ENCODE data around the gene BMS1. TPM values are rescaled to one million over a fixed set of nuclear protein-coding genes. Genes with fewer than 3 reads are reported as not detected.
"Not testable (repeated sequence)": the region's sequence is repeated elsewhere in the genome, so short reads cannot be mapped to it uniquely, and the experiment has no call there.

BMS1 gene
- total RNA-seq, 1 donor from 2014 or later: 21.8 TPM

GRCh38 chr10:42850931-42851330 lies 68.3 kb downstream of the BMS1 start:
- Mint-ChIP-seq H3K9me3 (peaks cover 11% of the 10 kb centered on the region), H3K27me3 (ENCODE audit: low read depth) (peaks cover 29% of the 10 kb centered on the region), H3K4me3 (no peak overlapping the region), H3K4me1 (no peaks in the 10 kb centered on the region), H3K27ac (no peak overlapping the region), H3K36me3 (no peaks in the 10 kb centered on the region)
- no peak for DNase-seq (ENCODE audit: low spot score in 2 of 2, unreplicated experiment in 2 of 2)
- TF ChIP-seq, protein P1, sequence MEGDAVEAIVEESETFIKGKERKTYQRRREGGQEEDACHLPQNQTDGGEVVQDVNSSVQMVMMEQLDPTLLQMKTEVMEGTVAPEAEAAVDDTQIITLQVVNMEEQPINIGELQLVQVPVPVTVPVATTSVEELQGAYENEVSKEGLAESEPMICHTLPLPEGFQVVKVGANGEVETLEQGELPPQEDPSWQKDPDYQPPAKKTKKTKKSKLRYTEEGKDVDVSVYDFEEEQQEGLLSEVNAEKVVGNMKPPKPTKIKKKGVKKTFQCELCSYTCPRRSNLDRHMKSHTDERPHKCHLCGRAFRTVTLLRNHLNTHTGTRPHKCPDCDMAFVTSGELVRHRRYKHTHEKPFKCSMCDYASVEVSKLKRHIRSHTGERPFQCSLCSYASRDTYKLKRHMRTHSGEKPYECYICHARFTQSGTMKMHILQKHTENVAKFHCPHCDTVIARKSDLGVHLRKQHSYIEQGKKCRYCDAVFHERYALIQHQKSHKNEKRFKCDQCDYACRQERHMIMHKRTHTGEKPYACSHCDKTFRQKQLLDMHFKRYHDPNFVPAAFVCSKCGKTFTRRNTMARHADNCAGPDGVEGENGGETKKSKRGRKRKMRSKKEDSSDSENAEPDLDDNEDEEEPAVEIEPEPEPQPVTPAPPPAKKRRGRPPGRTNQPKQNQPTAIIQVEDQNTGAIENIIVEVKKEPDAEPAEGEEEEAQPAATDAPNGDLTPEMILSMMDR (IDR thresholded peaks at IDR 0.05; ENCODE audit: unreplicated experiment): no peak

DNA sequence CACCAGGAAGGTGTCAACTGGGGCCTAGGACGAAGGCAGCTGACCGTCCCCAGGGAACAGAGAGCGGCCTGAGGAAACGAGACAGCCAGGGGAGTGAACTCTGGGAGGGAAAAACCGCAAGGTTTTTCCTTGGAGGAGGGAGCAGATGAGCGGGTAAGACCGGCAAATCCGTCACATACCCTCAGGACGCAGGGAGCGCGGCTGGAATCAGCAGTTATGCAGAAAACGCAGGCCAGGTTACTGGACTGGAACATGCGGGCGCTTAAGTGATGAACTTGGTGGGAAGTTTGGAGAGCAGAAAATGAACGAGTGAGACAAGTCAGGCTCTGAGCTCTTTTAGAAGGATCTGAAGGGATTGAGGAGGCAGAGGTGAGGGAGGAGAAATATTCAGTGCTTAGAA lies 76.7 kb downstream of the BMS1 start:
- H3K9me3 Mint-ChIP-seq: no peaks in the 10 kb centered on the region
- DNase-seq (ENCODE audit: low spot score in 2 of 2, unreplicated experiment in 2 of 2): no peak
- H3K36me3 Mint-ChIP-seq: no peaks in the 10 kb centered on the region
- H3K4me3 Mint-ChIP-seq: no peak overlapping the region
- H3K27me3 Mint-ChIP-seq (ENCODE audit: low read depth): peaks cover 76% of the 10 kb centered on the region
- no peak overlapping the region for H3K27ac Mint-ChIP-seq
- TF ChIP-seq, protein P1 (IDR thresholded peaks at IDR 0.05; ENCODE audit: unreplicated experiment): no peak
- H3K4me1 Mint-ChIP-seq: no peaks in the 10 kb centered on the region

GRCh38 chr10:42860016-42860415 lies 77.4 kb downstream of the BMS1 start:
- H3K9me3 Mint-ChIP-seq; H3K27ac Mint-ChIP-seq; DNase-seq (ENCODE audit: low spot score in 2 of 2, unreplicated experiment in 2 of 2); H3K4me3 Mint-ChIP-seq; H3K4me1 Mint-ChIP-seq; H3K36me3 Mint-ChIP-seq: not testable (repeated sequence)
- peaks cover 76% of the 10 kb centered on the region for H3K27me3 Mint-ChIP-seq (ENCODE audit: low read depth)

GRCh38 chr10:42862801-42863200 lies 80.2 kb downstream of the BMS1 start:
- not testable (repeated sequence) for H3K4me1 Mint-ChIP-seq; H3K36me3 Mint-ChIP-seq; DNase-seq (ENCODE audit: low spot score in 2 of 2, unreplicated experiment in 2 of 2); H3K4me3 Mint-ChIP-seq; H3K27ac Mint-ChIP-seq; H3K9me3 Mint-ChIP-seq
- H3K27me3 Mint-ChIP-seq (ENCODE audit: low read depth): peaks cover 78% of the 10 kb centered on the region

- H3K36me3 Mint-ChIP-seq: no peaks in the 10 kb centered on the region
Observed at GRCh38 chr10:42864575-42864974, 82.0 kb downstream of the BMS1 start.

GRCh38 chr10:42865716-42866114 lies 83.1 kb downstream of the BMS1 start:
- H3K36me3 Mint-ChIP-seq: no peaks in the 10 kb centered on the region
- H3K27ac Mint-ChIP-seq: no peak overlapping the region
- no peaks in the 10 kb centered on the region for H3K9me3 Mint-ChIP-seq
- no peak for DNase-seq (ENCODE audit: low spot score in 2 of 2, unreplicated experiment in 2 of 2)
- peaks cover 62% of the 10 kb centered on the region for H3K27me3 Mint-ChIP-seq (ENCODE audit: low read depth)
- TF ChIP-seq, protein P1 (IDR thresholded peaks at IDR 0.05; ENCODE audit: unreplicated experiment): no peak
- H3K4me1 Mint-ChIP-seq: no peaks in the 10 kb centered on the region
- no peak overlapping the region for H3K4me3 Mint-ChIP-seq

More at GRCh38 chr10:42864575-42864974, 82.0 kb downstream of the BMS1 start:
- no peak for DNase-seq (ENCODE audit: low spot score in 2 of 2, unreplicated experiment in 2 of 2)
- H3K27me3 Mint-ChIP-seq (ENCODE audit: low read depth): peaks cover 65% of the 10 kb centered on the region
- no peak overlapping the region for H3K27ac Mint-ChIP-seq
- H3K4me1 Mint-ChIP-seq: no peaks in the 10 kb centered on the region
- H3K4me3 Mint-ChIP-seq: no peak overlapping the region
- no peaks in the 10 kb centered on the region for H3K9me3 Mint-ChIP-seq
- TF ChIP-seq, protein P1 (IDR thresholded peaks at IDR 0.05; ENCODE audit: unreplicated experiment): no peak

All from mesothelial cell of epicardium (in vitro differentiated cells).